HG02970 (cell line): ENCODE results near the gene ZNF841.
"Not testable (repeated sequence)": the region's sequence is repeated elsewhere in the genome, so short reads cannot be mapped to it uniquely, and the experiment has no call there.

Source experiments
- ATAC-seq: cut with Tn5 transposase; IDR thresholded peaks from one replicate; pipeline ENCODE4 v1.9.1; 2021; ENCODE audit warnings: mild to moderate bottlenecking, moderate library complexity, moderate number of reproducible peaks; ENCODE audit not compliant: unreplicated experiment, low FRiP score

The ZNF841 gene

DNA sequence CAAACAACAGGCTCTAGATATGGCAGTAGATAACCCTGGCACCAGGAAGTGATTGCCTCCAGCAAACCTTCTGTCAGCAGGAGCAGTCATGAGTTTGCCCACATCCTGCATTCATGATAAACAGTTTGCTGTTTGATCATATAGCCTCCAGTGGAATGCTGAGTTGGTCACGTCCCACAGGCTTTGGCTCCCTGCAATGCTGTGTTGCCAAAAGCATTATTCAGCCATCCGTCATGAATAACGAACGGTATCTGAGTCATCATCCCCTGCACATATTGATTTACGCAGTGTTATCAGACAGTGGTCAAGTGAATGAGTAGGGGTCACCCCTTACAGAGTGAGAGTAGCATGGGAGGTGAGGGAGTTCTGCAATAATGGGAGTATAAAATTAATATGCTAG lies 25.1 kb downstream of the ZNF841 start:
- ATAC-seq, result no peak

DNA sequence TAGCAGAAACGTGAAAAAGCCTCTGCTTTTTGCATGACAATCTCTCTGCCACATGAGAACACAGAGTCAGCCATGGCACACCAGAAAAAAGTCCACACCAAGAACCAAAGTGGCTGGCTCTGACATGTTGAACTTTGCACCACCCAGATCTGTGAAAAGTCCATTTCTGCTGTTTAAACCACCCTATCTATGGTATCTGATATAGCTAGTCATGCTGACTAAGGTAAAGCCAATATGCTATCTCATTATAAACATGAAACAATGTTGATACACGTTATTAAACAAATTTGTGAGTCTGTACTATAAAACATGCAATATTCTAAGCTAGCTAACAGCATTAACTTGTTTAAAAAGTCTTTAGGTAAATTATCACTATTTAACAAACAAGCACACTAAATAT lies 25.9 kb downstream of the ZNF841 start:
- no peak for ATAC-seq

DNA sequence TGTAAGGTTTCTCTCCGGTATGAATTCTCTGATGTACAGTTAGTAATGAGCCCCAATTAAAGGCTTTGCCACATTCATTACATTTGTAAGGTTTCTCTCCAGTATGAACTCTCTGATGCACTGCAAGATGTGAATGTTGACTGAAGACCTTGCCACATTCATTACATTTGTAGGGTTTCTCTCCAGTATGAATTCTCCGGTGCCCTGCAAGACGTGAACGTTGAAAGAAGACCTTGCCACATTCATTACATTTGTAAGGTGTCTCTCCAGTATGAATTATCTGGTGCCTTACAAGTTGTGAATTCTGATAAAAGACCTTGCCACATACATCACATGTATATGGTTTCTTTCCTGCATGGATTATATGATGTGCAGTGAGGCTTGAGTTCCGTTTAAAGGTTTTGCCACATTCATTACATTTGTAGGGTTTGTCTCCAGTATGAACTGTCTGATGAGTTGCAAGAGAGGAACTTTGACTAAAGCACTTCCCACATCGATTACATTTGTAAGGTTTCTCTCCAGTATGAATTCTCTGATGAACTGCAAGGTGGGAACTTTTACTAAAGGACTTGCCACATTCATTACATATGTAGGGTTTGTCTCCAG lies 29.2 kb downstream of the ZNF841 start:
- no peak for ATAC-seq

DNA sequence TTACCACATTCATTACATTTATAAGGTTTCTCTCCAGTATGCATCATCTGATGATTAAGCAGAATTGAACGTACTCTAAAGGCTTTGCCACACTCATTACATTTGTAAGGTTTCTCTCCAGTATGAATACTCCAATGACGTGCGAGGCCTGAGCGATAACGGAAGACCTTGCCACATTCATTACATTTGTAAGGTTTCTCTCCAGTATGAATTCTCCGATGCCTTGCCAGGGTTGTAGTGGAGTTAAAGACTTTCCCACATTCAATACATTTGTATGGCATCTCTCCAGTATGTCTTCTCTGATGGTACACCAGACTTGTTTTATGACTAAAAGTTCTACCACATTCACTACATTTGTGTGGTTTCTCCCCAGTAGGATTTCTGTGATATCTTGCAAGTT lies 30.2 kb downstream of the ZNF841 start:
- no peak for ATAC-seq

DNA sequence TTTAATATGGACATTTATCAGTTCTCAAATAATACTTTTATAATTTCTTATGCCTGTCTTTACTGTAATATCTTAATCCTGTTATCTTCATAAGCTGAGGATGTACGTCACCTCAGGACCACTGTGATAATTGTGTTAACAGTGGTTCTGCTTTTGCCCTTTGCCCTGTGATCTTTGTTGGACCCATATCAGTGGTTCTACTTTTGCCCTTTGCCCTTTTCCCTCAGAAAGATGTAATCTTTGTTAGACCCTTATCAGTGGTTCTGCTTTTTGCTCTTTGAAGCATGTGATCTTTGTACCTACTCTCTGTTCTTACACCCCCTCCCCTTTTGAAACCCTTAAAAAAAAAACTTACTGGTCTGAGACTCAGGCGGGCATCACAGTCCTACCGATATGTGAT lies 39.1 kb downstream of the ZNF841 start:
- not testable (repeated sequence) for ATAC-seq

DNA sequence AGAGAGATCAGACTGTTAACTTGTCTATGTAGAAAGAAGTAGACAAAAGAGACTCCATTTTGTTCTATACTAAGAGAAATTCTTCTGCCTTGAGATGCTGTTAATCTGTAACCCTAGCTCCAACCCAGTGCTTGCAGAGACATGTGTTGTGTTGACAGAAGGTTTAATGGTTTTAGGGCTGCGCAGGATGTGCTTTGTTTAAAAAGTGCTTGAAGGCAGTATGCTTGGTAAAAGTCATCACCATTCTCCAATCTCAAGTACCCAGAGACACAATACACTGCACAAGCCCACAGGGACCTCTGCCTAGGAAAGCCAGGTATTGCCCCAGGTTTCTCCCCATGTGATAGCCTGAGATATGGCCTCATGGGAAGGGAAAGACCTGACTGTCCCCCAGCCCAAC lies 43.8 kb downstream of the ZNF841 start:
- ATAC-seq, result not testable (repeated sequence)

DNA sequence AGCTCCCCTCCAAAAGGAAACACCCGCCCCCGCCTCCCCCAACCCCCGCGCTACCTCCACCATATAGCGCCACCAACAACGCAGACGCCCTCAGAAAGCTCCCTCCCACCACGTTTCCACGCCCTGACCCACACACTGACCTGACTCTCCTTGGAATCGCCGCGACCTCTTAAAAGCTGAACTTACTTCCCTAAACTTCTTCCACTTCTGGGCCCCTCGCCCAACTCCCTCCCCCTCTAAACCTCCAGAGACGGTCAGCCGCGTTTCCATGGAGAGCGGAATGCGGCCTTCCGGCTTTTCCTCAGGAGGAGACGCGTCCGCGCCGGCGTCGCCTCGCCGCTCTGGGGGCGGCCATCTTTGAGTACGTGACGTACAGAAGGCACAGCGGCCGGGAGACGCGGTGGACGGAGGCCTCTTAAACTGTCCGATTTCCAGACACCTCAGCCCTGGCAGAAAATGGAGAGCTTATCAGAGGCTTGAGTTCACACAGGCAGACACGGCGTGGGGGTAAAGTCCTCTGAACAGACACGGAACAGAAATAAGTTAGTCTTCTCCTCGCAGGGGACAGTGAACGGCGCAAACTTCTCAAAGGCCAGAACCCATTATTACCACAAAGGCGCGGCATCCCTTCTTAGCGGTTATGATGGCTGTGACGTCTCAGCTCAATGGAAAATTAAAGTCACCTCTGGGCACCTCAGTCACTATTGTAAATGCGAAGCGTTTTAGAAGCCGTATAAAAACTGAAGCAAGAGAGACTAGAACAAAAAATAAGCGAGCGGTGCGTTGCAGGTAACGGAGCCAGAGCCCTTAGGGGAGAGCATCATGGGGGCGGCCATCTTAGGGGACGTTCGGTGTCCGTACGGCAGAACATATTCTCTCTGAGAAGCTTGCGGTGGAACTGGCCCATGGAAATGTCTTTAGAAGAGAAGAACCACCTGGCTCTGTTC lies 46.7 kb downstream of the ZNF841 start, which contains the start of gene ZNF432:
Gene ZNF432, minus strand, starts transcription at position 284 of the 947 bp plus-strand sequence. CDS start 1,970 bp downstream, outside the sequence.
- ATAC-seq, result peak; percentile 92

DNA sequence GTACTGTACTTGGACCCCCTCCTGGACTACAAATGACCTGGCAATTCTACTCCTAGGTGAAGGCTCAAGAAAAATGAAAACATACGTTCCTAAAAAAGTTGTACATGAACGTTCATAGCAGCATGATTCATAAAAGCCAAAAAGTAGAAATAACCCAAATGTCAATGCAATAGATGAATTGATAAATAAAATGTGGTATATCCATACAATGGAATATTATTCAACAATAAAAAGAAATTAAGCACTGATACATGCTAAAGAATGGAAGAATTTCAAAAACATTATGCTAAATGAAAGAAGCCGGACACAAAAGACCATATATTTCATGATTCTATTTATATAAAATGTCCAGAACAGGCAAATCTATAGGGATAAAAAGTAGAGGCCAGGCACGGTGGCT lies 56.4 kb downstream of the ZNF841 start:
- ATAC-seq, result no peak

DNA sequence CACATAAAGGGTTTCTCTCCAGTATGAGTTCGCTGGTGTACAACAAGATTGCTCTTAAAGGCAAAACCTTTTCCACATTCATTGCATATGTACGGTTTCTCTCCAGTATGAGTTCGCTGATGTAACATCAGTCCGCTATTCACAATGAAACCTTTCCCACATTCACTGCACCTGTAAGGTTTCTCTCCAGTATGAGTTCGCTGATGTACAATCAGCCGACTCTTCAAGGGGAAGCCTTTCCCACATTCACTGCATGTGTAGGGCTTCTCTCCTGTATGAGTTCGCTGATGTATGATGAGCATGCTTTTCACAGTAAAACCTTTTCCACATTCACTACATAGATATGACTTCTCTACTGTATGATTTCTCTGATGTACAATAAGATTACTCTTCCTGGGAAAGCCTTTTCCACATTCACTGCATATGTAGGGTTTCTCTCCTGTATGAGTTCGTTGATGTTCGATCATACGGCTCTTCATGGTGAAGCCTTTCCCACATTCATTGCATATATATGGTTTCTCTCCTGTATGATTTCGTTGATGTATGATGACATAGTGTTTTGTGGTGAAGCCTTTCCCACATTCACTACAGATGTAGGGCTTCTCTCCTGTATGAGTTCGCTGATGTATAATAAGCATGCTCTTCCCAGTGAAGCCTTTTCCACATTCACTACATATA lies 61.4 kb downstream of the ZNF841 start:
- ATAC-seq, result no peak

DNA sequence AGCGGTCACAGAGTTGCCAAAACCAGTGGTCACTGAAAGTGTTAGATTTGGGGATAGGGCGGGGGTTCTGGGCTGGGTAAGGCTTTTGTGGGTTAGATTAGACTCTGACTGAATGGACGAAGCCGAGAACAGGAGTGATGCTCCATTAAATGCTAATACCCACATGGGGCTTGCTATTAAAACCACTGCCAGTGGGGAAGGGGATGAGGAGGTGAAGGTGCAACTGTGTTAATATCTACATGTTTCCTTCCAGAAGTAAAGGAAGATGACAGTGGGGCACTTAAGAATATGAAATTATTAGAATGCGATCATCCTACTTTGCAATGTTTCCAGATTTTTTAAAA lies 66.8 kb downstream of the ZNF841 start:
- ATAC-seq, result peak; percentile 26

DNA sequence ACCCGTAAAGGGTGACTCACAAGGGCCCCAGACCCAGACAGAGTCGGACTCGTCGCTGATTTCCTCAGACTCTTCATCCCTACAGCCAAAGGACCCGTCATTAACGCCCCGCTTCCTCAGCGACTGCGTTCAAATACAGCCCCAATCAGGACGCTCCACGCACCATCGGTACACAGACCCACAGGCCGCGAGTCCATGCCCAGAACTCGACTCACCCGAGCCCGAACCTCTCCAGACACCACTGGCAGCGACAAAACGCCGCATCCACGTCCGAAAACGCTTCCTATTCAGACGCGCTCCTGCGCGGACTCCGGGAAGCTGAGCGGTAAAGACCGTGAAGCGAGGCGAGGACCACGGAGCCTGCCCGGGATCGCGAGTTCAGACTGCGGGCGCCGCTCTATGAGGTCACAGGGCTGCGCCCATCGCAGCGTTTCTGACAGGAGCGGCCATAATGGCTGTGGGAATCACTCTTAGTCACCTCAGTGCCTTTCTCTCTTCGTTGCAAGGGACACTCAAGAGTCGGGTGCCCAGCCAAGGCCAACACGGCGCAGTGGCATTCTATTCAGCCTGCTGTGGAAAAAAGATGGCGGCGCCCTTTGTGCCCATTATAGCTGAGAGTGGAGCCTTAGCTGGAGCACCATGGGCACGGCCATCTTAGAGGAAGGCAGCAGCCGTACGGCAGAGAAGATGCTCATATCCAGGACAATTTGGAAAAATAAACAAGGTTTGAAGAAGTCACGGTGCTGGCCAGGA lies 67.4 kb downstream of the ZNF841 start, which contains the start of gene ZNF614:
Gene ZNF614, minus strand, starts transcription at position 353 of the 753 bp plus-strand sequence. CDS start 2,634 bp downstream, outside the sequence.
- ATAC-seq, result peak; percentile 93

DNA sequence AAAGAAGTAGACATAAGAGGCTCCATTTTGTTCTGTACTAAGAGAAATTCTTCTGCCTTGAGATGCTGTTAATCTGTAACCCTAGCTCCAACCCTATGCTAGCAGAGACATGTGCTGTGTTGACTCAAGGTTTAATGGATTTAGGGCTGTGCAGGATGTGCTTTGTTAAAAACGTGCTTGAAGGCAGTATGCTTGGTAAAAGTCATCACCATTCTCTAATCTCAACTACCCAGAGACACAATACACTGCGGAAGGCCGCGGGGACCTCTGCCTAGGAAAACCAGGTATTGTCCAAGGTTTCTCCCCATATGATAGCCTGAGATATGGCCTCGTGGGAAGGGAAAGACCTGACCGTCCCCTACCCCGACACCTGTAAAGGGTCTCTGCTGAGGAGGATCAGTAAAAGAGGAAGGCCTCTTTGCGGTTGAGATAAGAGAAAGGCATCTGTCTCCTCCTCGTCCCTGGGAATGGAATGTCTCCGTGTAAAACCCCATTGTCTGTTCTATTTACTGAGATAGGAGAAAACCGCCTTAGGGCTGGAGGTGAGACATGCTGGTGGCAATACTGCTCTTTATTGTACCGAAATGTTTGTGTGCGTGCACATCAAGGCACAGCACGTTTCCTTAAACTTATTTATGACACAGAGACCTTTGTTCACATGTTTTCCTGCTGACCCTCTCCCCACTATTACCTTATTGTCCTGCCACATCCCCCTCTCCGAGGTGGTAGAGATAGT lies 69.1 kb downstream of the ZNF841 start:
- ATAC-seq, result not testable (repeated sequence)

DNA sequence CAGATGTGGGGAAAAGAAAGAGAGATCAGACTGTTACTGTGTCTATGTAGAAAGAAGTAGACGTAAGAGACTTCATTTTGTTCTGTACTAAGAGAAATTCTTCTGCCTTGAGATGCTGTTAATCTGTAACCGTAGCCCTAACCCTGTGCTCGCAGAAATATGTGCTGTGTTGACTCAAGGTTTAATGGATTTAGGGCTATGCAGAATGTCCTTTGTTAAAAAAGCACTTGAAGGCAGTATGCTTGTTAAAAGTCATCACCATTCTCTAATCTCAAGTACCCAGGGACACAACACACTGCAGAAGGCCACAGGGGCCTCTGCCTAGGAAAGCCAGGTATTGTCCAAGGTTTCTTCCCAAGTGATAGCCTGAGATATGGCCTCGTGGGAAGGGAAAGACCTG lies 71.1 kb downstream of the ZNF841 start:
- ATAC-seq, result not testable (repeated sequence)

DNA sequence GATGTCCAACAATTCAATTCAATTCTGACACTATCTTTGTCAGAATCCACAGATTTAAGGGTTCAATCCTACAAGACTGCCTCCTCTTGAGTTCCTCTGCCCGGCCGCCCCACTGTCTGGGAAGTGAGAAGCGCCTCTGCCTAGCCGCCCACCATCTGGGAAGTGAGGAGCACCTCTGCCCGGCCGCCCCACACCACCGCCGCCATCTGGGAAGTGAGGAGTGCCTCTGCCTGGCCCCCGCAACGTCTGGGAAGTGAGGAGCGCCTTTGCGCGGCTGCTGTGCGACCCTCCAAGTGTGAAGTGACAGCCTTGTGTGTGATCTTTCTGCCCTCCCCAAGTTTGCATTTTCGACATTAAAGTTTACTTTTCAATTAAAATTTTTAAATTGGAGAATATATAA lies 73.4 kb downstream of the ZNF841 start:
- ATAC-seq, result no peak

DNA sequence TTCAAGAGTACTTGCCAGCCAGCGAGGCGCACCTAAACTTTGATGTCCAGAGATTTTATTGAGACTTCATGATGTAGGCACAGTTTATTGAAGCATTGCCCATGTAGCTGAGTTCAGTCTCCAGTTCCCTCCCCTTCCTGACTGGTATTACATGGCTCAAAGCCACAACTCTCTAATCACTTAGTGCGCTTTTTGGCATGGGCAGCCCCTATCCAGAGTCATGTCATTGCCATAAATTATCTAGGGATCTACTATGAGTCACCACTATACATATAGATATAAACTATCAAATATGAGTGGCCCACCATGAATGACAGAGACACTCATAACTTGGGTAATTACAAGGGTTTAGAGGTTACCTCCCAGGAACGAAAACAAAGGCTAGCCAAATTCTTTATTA lies 75.1 kb downstream of the ZNF841 start:
- ATAC-seq, result no peak
